NCI-H187 (cell line): ENCODE data around the gene TSSK3.
"Not testable (repeated sequence)": the region's sequence is repeated elsewhere in the genome, so short reads cannot be mapped to it uniquely, and the experiment has no call there.

ENCODE experiments used
- DNase-seq, 2 experiments: peaks; one replicate each; lab custom pipeline; 2025; lab: John Stamatoyannopoulos, UW

Gene TSSK3

DNA sequence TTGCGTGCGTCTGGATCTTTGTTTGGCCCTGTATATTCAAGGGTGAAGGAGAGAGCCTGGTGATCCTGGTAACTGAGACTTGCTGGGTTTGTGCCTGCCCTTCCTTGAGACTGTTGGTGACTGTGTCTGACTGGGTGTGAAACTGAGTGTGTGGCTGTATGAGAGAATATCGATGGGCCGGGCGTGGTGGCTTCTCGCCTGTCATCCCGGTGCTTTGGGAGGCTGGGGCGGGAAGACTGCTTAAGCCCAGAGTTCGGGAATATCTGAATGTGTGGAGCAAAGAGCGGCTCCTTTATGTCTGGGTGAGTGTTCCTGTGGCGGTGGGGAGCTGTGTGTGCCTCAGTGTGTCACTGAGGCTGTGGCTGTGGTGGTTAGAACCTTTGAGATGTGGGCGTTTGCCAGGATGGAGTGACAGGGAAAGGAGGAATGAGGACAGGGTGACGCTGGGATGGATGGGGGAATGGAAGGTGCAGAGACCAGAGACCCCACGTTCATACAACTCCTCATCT lies 23.6 kb upstream of the TSSK3 start:
- no peak for DNase-seq

GRCh38 chr1:32339363-32339978 lies 22.9 kb upstream of the TSSK3 start:
- DNase-seq, result no peak

- DNase-seq, result no peak
These were observed 21.1 kb upstream of the TSSK3 start for GRCh38 chr1:32341186-32341757.

DNA sequence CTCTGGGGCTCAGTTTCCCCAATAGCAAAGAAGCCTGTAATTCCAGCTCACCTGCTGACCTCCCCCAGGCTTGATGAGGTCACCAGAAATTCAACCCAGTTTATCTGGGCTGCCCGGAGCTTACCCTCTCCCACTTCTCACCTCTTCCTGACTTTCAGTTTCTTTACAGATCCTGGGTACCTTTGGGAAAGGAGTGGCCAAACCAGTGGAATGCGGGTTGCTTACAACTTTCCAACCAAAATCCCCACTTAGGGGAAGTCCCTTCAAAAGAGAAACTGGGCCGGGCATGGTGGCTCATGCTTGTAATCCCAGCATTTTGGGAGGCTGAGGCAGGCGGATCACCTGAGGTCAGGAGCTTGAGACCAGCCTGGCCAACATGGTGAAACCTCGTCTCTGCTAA lies 20.4 kb upstream of the TSSK3 start:
- no peak for DNase-seq

GRCh38 chr1:32342704-32343103 lies 19.6 kb upstream of the TSSK3 start:
- DNase-seq, result no peak

- no peak for DNase-seq
These were observed 17.0 kb upstream of the TSSK3 start for GRCh38 chr1:32345289-32345827.

- no peak for DNase-seq
These were observed 15.7 kb upstream of the TSSK3 start for GRCh38 chr1:32346532-32347157.

GRCh38 chr1:32349211-32349708 lies 13.1 kb upstream of the TSSK3 start:
- no peak for DNase-seq

GRCh38 chr1:32350785-32351398 lies 11.4 kb upstream of the TSSK3 start:
- peak in 1 of 2 experiments; percentile 79 for DNase-seq

DNA sequence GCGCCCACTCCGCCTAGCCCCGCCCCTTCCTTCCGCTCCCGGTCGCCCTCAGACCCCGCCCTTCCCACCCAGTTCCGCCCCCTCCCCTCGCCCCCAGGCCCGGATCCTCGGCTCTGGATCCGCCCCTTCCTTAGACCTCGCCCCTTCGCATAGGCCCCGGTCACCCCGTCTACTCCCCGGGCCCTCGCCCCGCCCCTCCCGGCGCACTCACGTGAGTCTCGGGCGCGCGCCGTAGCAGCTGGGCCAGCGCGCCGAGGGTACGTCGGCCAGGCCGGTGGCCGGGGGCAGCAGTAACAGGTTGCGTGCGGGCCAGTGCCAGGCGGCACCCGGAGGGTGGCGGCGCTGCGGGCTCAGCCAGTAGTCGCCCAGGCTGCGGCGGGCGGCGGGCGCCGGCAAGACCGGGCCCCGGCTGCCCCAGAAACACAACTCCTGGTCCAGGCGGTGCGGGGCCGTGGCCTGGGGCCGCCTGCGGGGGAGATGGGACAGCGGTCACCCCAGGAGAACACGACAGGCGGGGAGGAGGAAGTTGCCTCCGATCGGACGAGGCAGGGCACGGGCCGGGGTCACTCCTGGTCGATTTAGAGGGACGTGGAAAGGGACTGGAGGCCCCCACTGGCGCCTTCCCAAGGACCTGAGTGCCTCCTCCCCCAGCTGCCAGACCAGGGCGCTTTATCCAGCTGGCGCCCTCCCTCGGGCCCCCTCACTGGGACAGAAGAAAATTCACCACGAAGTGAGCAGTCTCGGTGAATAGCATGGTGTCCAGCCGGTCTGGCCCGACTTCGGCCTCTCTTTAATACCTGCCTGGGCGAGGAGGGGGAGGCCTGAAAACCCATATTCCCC lies 10.7 kb upstream of the TSSK3 start:
- DNase-seq, result peak; percentile 85 to 98

DNA sequence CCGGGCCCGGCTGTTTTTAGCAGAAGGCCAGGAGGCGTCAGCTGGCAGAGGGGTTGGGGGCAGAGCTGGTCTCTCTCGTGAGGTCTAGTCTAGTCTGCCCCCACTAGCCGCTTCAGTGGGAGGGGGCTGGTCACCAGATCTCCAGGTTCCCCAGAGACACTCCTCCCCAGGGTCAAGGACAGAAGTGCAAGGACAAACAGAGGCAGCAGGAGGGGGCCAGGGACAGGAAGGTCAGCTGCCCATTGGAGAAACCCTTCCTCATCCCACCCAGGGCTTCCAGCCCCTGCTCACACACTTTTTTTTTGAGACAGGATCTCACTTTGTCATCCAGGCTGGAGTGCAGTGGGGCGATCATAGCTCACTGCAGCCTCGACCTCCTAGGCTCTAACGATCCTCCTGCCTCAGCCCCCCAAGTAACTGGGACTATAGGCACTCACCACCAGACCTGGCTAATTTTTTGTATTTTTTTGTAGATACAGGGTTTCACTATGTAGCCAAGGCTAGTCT lies 10.0 kb upstream of the TSSK3 start:
- DNase-seq, result no peak

- DNase-seq, result no peak
These were observed 9.4 kb upstream of the TSSK3 start for GRCh38 chr1:32352831-32353383.

- no peak for DNase-seq
These were observed 8.9 kb upstream of the TSSK3 start for GRCh38 chr1:32353431-32353830.

DNA sequence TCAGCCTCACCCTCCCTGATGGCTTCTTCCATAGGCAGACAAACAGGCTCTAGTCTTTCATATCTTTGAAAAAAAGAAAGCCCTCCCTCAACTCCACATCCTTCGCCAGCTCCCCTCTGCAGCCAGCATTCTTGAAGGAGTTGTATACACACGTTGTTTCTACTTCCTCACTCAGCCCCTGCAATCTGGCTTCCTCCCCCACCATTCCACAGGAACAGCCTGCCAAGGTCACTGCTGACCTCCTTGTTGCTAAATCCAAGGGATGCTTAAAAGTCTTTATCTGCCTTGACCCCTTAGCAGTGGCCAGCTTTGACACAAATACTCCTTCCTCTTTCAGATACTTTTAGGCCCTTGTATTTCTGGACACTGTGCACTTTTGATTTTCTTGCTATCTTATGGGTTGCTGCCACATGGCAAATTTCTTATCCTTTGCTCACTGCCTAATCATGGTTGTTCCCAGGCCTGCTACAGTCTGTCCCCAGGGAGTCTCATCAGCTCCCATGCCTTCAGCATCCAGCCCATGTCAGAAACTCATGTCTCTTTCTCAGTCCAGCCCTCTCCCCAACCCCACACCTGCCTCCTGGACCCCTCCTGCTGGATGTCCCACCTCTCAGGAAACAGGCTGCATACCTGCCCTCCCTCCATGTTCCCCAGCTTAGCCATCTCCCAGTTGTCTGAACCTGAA lies 8.3 kb upstream of the TSSK3 start:
- no peak for DNase-seq

GRCh38 chr1:32355778-32356177 lies 6.6 kb upstream of the TSSK3 start:
- DNase-seq, result not testable (repeated sequence)

GRCh38 chr1:32356478-32356877 lies 5.9 kb upstream of the TSSK3 start:
- DNase-seq, result no peak

DNA sequence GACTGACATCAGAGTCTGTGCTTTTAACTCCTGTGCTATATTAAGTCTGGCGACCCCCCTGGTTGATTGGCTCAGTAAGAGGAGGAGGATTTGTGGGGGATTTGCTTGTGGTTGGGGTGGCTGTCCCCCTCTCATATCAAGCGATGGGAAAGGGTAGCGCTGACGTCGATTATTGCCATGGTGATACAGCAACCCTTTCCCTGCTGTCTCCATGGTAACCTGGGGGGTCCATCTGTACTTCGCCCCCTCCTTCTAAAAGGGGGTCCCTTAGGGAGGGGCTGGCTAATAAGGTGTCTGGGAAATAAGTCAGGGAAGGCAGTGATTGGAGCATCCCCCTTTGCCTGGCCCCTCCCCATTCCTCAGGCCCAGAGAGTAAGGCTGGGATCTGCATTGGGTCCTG lies 4.7 kb upstream of the TSSK3 start:
- no peak for DNase-seq

DNA sequence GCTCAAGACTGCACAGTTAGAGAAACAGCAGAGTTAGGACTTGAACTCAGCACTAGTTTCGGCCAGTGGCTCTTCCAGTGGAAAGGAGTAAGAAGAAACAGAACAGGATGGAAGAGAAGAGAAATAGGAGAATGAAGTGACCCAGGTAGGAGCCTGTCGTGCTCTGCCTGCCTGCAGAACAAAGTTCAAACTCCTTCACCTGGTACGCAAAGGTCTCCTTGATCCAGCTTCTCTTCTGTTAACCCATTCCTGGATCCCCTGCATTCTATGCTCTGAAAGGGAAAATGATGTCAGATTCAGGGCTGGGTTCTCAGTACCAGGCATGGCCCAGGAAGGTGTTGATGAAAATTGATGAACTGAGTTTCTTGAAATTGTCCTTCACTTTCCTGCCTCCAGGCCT lies 3.9 kb upstream of the TSSK3 start:
- no peak for DNase-seq

DNA sequence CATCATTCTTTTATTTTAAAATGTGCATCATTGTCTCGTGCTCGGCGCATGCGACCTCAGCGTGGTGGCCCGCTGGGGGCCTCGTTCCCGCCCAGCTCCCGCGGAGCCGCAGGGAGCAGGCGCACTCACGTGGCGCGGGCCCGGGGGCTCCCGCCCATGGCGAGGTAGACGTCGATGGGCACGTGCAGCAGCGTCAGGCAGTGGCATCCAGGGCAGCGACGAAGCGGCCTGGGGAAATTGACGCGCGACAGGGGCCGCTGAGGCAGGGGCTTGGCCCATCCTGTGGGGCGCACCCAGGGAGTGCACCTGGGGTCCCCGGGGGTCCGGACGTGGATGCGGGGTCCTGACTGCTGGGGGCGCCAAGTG lies 1.0 kb upstream of the TSSK3 start:
- no peak for DNase-seq

- DNase-seq, result no peak
These were observed 465 bp upstream of the TSSK3 start for GRCh38 chr1:32361674-32362473.
